CD4-positive, alpha-beta T cell (primary cell): ENCODE results near the gene C1orf167. TPM values are rescaled to one million over a fixed set of nuclear protein-coding genes. Genes with fewer than 3 reads are reported as not detected.

ENCODE experiments used
- ATAC-seq: fragments of 200-7000 bp; cut with Tn5 transposase; one replicate; pipeline ENCODE4 v1.10.0; 2022; ENCODE audit warnings: mild to moderate bottlenecking; ENCODE audit not compliant: poor library complexity
- CTCF ChIA-PET: fragments of 350-600 bp; sonication (Branson Sonifier 250); formaldehyde crosslinking; loops from one replicate; lab custom pipeline; 2021; ENCODE audit warnings: antibody characterized with exemption, inconsistent platforms; lab: Charles Lee
- POLR2A ChIA-PET: fragments of 350-600 bp; sonication (Branson Sonifier 250); formaldehyde crosslinking; loops from one replicate; lab custom pipeline; 2021; ENCODE audit warnings: antibody characterized with exemption, inconsistent platforms; lab: Charles Lee
- DNase-seq, 14 experiments: peaks; one replicate each; pipeline ENCODE4 v3.0.0-alpha.2; 2013 to 2020; ENCODE audit warnings: mixed read lengths in 2 of 14
- H3K27ac ChIP-seq, 2 donors: one replicate each; pipeline versions ENCODE4 v1.5.1 to v1.7.0; 2013; ENCODE audit warnings: low read length in 2 of 2, low read depth in 1 of 2, mild to moderate bottlenecking in 1 of 2
- H3K27me3 ChIP-seq, 2 experiments: 1 replicate in 1 of 2; 2 replicates in 1 of 2; pipeline versions ENCODE4 v1.6.1 to v1.7.0; 2013; ENCODE audit warnings: low read length in 2 of 2, control low read depth in 1 of 2, mild to moderate bottlenecking in 1 of 2, moderate library complexity in 1 of 2; ENCODE audit not compliant: insufficient read depth in 2 of 2, control insufficient read depth in 1 of 2
- H3K36me3 ChIP-seq: one replicate; pipeline ENCODE4 v1.6.1; 2013; ENCODE audit warnings: low read length, control low read depth; ENCODE audit not compliant: insufficient read depth
- H3K4me1 ChIP-seq: one replicate; pipeline ENCODE4 v1.6.1; 2013; ENCODE audit warnings: low read length, control low read depth; ENCODE audit not compliant: insufficient read depth
- H3K4me3 ChIP-seq: one replicate; pipeline ENCODE4 v1.5.1; 2013; ENCODE audit warnings: mild to moderate bottlenecking, low read length, moderate library complexity
- H3K9me3 ChIP-seq, 2 experiments: 1 replicate in 1 of 2; 2 replicates in 1 of 2; pipeline versions ENCODE4 v1.6.1 to v1.7.0; 2013; ENCODE audit warnings: low read length in 2 of 2, mild to moderate bottlenecking in 2 of 2, control low read depth in 1 of 2, moderate library complexity in 1 of 2; ENCODE audit not compliant: control insufficient read depth in 1 of 2, insufficient read depth in 1 of 2
- H3K27ac Mint-ChIP-seq: one replicate; pipeline ENCODE4 v1.8.0; 2020; ENCODE audit warnings: mixed read lengths
- H3K27me3 Mint-ChIP-seq: one replicate; pipeline ENCODE4 v1.8.0; 2021; ENCODE audit warnings: mixed read lengths
- H3K36me3 Mint-ChIP-seq: one replicate; pipeline ENCODE4 v1.8.0; 2021; ENCODE audit warnings: low read depth, mixed read lengths
- H3K4me1 Mint-ChIP-seq: one replicate; pipeline ENCODE4 v1.8.0; 2021; ENCODE audit warnings: low read depth, mixed read lengths
- H3K4me3 Mint-ChIP-seq: one replicate; pipeline ENCODE4 v1.8.0; 2020; ENCODE audit warnings: mild to moderate bottlenecking, mixed read lengths
- H3K9me3 Mint-ChIP-seq: one replicate; pipeline ENCODE4 v1.8.0; 2020; ENCODE audit warnings: mixed read lengths
- intact Hi-C, 2 experiments: fragments of 100-400 bp; cut with DNase I in 1 of 2; cut with micrococcal nuclease in 1 of 2; formaldehyde crosslinking; loops; one replicate each; pipeline versions ENCODE4 v1.15.1 to v1.9.0; 2023 to 2025; cut with DNase I, micrococcal nuclease
- total RNA-seq, 174 experiments: library from RNA in 2 of 174; stranded (reverse) in 2 of 174; gene quantifications; one replicate each; pipeline ENCODE4 v1.2.3 and lab custom pipeline; 2021 to 2026
- TF ChIP-seq, protein P1 (sequence below): fragments of 200-600 bp; IDR thresholded peaks from one replicate; pipeline ENCODE4 v1.8.0; 2022; ENCODE audit warnings: antibody characterized with exemption, mild to moderate bottlenecking

The C1orf167 gene
- total RNA-seq, 2 experiments from 2014 or later: not detected

- no peak overlapping the region for H3K27ac ChIP-seq
- H3K27me3 Mint-ChIP-seq: no peaks in the 10 kb centered on the region
- ChIA-PET CTCF (no interaction called here), POLR2A (no interaction called here)
- no peak overlapping the region for H3K4me3 ChIP-seq
- no peaks in the 10 kb centered on the region for H3K9me3 ChIP-seq
- DNase-seq (no peak), ATAC-seq (no peak)
- TF ChIP-seq, protein P1, sequence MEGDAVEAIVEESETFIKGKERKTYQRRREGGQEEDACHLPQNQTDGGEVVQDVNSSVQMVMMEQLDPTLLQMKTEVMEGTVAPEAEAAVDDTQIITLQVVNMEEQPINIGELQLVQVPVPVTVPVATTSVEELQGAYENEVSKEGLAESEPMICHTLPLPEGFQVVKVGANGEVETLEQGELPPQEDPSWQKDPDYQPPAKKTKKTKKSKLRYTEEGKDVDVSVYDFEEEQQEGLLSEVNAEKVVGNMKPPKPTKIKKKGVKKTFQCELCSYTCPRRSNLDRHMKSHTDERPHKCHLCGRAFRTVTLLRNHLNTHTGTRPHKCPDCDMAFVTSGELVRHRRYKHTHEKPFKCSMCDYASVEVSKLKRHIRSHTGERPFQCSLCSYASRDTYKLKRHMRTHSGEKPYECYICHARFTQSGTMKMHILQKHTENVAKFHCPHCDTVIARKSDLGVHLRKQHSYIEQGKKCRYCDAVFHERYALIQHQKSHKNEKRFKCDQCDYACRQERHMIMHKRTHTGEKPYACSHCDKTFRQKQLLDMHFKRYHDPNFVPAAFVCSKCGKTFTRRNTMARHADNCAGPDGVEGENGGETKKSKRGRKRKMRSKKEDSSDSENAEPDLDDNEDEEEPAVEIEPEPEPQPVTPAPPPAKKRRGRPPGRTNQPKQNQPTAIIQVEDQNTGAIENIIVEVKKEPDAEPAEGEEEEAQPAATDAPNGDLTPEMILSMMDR: no peak
- intact Hi-C loops: no loop called here
- no peaks in the 10 kb centered on the region for H3K27me3 ChIP-seq
- H3K27ac Mint-ChIP-seq: no peak overlapping the region
- no peak overlapping the region for H3K4me3 Mint-ChIP-seq
- H3K4me1 ChIP-seq: no peaks in the 10 kb centered on the region
- peaks cover 71% of the 10 kb centered on the region for H3K36me3 Mint-ChIP-seq
- no peaks in the 10 kb centered on the region for H3K9me3 Mint-ChIP-seq
- H3K36me3 ChIP-seq: peaks cover 49% of the 10 kb centered on the region
- H3K4me1 Mint-ChIP-seq: no peaks in the 10 kb centered on the region
Measured at GRCh38 chr1:11817192-11817591, 55.2 kb downstream of the C1orf167 start.

GRCh38 chr1:11822091-11822490 is 60.1 kb downstream of the C1orf167 start:
- H3K27ac Mint-ChIP-seq: no peak overlapping the region

DNA sequence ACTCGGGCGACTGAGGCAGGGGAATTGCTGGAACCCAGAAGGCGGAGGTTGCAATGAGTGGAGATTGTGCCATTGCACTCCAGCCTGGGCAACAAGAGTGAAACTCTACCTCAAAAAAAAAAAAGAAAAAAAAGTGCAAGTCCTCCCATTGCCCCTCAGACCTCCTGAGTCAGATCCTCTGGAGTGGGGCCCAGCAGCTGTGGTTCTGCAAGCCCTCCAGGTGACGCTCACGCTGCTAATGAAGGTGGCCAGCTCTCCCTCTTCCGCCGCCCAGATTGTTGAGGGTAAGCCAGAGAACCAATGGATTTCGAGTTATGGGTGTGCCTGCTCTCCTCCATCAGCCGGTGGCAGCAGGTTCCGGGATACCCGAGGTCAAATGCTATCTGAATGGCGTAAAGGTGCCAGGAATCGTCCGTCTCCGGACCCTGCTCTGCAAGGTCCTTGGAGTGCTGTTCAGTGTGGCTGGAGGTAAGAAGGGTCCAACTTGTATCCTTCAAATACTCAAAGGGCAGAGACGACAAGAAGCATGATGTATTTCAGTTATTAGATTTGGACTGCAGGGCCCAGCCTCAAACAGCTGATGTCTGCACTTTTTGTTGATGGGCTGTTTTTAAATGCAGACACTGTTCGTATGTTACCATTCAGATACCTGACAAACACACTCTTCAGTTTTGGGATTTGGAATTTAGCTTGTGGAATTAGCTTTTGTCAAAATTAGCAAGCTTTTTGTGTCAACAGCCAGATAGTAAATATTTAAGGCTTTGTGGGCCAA is 61.6 kb downstream of the C1orf167 start:
- H3K4me3 ChIP-seq: no peak overlapping the region

More at GRCh38 chr1:11822091-11822490, 60.1 kb downstream of the C1orf167 start:
- DNase-seq (no peak), ATAC-seq (no peak)
- no peaks in the 10 kb centered on the region for H3K4me1 ChIP-seq
- no peak overlapping the region for H3K4me3 ChIP-seq
- no peaks in the 10 kb centered on the region for H3K9me3 Mint-ChIP-seq
- no peak overlapping the region for H3K27ac ChIP-seq
- no peak overlapping the region for H3K4me3 Mint-ChIP-seq
- intact Hi-C loops: no loop called here
- H3K4me1 Mint-ChIP-seq: no peaks in the 10 kb centered on the region
- no peaks in the 10 kb centered on the region for H3K27me3 ChIP-seq
- POLR2A ChIA-PET: interaction anchor here (0.7 kb wide), 1 partner anchor 188 kb away, joined by 3 read pairs; no protein-coding TSS in a partner anchor
- TF ChIP-seq, protein P1: no peak
- H3K27me3 Mint-ChIP-seq: no peaks in the 10 kb centered on the region
- H3K36me3 ChIP-seq: peaks cover 48% of the 10 kb centered on the region
- CTCF ChIA-PET: no interaction called here
- peaks cover 72% of the 10 kb centered on the region for H3K36me3 Mint-ChIP-seq
- H3K9me3 ChIP-seq: no peaks in the 10 kb centered on the region

More for the DNA sequence above, 61.6 kb downstream of the C1orf167 start:
- Mint-ChIP-seq H3K36me3 (peaks cover 70% of the 10 kb centered on the region), H3K27me3 (no peaks in the 10 kb centered on the region), H3K9me3 (no peaks in the 10 kb centered on the region), H3K27ac (no peak overlapping the region), H3K4me1 (no peaks in the 10 kb centered on the region), H3K4me3 (no peak overlapping the region)
- H3K4me1 ChIP-seq: no peaks in the 10 kb centered on the region
- ChIA-PET CTCF (no interaction called here), POLR2A (no interaction called here)
- H3K27ac ChIP-seq: no peak overlapping the region
- intact Hi-C loops: no loop called here
- H3K9me3 ChIP-seq: no peaks in the 10 kb centered on the region
- TF ChIP-seq, protein P1: no peak
- DNase-seq (no peak), ATAC-seq (no peak)
- no peaks in the 10 kb centered on the region for H3K27me3 ChIP-seq
- H3K36me3 ChIP-seq: peaks cover 53% of the 10 kb centered on the region
